Measurements from ENCODE around the gene RNF182.

GRCh38 chr6:13911337-13911736 lies 13.4 kb upstream of the RNF182 start:
- TF ChIP-seq, protein P1, sequence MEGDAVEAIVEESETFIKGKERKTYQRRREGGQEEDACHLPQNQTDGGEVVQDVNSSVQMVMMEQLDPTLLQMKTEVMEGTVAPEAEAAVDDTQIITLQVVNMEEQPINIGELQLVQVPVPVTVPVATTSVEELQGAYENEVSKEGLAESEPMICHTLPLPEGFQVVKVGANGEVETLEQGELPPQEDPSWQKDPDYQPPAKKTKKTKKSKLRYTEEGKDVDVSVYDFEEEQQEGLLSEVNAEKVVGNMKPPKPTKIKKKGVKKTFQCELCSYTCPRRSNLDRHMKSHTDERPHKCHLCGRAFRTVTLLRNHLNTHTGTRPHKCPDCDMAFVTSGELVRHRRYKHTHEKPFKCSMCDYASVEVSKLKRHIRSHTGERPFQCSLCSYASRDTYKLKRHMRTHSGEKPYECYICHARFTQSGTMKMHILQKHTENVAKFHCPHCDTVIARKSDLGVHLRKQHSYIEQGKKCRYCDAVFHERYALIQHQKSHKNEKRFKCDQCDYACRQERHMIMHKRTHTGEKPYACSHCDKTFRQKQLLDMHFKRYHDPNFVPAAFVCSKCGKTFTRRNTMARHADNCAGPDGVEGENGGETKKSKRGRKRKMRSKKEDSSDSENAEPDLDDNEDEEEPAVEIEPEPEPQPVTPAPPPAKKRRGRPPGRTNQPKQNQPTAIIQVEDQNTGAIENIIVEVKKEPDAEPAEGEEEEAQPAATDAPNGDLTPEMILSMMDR (IDR thresholded peaks at IDR 0.05; ENCODE audit: insufficient read depth, low read depth, low read length): no peak
- no peak for TF ChIP-seq EZH2 (IDR thresholded peaks at IDR 0.05; ENCODE audit: insufficient read depth, low read length)
